Inferior parietal cortex (tissue), 1 donor: ENCODE data around the gene PDXDC1.
"Not testable (repeated sequence)": the region's sequence is repeated elsewhere in the genome, so short reads cannot be mapped to it uniquely, and the experiment has no call there.

ENCODE experiments used
- DNase-seq: peaks from one replicate; pipeline ENCODE4 v3.0.0-alpha.2; 2016; ENCODE audit errors: extremely low spot score

PDXDC1 gene

DNA sequence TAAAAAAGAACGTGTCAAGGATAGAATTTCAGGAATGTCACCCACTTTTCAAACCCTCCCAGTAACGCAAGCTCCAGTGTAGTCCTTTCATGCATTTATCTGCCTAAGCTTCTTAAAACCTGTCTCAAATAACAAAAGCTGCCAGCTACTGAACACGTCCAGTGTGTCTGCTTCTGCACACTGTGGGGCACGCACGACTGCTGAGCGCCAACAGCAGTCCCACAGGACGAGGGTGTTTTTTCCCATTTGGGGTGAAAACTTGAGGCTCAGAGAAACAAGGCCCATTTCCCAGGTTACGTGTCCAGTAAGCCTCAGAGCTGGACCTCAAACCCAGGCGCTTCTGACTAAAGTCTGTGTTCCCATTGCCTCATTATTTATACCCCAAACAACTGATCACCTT is 63.9 kb downstream of the PDXDC1 start:
- no peak for DNase-seq

GRCh38 chr16:15041271-15042004 is 66.6 kb downstream of the PDXDC1 start:
- DNase-seq, result peak; percentile 61

GRCh38 chr16:15043344-15043743 is 68.5 kb downstream of the PDXDC1 start:
- no peak for DNase-seq

- DNase-seq, result no peak
Observed at GRCh38 chr16:15044286-15044685, 69.5 kb downstream of the PDXDC1 start.

DNA sequence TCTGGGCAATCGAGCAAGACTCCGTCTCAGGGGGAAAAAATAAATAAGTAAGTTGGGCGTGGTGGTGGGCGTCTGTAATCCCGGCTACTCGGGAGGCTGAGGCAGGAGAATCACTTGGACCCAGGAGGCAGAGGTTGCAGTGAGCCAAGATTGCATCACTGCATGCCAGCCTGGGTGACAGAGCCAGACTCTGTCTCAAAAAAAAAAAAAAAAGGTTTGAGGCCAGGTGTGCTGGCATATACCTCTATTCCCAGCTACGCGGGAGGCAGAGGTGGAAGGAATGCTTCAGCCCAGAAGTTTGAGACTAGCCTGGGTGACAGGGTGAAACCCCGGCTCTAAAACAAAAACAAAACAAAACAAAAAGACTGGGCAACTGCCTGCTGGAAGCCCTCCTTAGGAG is 70.4 kb downstream of the PDXDC1 start:
- DNase-seq, result not testable (repeated sequence)

DNA sequence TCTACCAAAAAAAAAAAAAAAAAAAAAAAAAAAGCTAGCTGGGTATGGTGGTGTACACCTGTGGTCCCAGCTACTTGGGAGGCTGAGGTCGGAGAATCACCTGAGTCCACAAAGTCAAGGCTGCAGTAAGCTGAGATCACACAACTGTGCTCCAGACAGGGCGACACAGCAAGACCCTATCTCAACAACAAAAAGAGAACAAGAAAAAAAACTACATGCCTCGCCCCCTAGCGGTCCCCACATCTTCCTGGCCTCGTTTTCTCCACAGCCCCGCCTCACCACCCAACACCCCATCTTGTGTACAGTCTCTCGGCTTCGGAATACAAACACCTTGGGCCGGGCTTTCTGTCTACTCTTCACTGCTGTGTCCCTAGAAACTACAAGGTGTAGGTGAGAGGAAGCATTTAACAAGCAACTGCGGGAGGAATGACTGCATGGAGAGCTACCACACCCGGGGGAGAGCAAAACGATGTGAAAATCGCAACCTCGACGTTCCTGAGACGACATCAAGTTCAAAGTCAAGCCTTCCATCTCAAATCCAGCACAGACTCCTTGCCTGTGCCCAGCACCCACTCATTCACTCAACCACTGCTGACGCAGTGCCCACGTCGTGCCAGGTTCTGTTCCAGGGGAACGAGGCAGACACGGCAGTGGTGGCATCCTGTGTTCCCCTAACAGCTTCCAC is 72.0 kb downstream of the PDXDC1 start:
- DNase-seq, result no peak

GRCh38 chr16:15049581-15050180 is 74.9 kb downstream of the PDXDC1 start:
- DNase-seq, result no peak

DNA sequence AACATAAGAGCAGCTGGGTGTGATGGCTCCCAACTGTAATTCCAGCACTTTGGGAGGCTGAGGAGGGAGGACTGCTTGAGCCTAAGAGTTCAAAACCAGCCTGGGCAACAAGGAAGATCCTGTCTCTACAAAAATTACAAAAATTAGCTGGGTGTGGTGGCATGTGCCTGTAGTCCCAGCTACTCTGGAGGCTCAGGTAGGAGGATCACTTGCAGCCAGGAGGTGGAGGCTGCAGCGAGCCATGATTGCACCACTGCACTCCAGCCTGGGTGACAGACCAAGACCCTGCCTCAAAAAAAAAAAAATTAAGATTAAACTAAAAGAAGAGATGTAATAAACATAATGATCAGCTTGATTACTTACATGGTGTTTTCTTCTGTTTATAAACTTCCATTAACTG is 75.6 kb downstream of the PDXDC1 start:
- not testable (repeated sequence) for DNase-seq

DNA sequence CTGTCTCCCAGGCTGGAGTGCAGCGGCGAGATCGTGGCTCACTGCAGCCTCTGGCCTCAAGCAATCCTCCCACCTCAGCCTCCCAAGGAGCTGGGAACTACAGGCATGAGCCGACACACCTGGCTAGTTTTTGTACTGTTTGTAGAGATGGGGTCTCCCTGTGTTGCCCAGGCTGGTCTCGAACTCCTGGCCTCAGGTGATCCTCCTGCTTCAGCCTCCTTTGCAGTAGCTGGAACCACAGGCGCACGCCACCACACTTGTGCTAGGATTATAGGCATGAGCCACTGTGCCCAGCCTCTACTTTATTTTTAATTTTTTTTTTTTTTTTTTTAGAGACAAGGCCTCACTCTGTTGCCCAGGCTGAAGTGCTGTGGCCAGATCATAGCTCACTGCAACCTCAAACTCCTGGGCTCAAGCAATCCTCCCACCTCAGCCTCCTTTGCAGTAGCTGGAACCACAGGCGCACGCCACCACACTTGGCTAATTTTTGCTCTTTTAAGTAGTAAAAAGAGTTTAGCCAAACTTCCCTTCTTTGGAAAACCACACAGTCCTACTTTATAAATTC is 76.6 kb downstream of the PDXDC1 start:
- DNase-seq, result no peak

DNA sequence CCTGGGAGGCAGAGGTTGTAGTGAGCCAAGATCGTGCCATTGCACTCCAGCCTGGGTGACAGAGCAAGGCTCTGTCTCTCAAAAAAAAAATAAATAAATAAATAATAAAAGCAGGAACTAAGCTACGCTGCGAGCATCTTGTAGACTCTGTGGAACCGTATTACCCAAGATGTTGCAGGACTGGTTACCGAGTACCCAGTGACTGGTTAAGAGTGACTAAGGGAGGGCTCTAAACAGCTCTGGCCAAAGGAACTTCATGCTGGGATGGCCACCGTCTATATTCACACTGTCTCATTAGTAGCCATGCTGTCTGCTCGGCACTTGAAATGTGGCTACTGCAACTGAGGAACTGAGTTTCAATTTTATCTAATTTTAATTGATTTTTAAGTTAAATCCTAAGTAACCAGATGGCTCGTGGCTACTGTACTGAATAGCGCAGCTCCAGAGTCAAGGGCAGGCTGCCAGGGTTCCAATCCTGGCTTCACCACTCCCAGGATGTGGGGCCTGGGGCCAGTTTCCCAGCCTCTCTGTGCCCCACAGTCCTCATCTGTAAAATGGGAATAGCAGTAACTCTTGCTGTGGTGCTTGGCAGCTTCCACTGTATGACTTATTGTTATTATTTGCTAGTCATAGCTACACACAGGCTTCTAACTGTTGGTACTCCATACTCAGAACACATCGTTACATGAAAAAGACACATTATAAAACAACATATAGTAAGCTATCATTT is 78.1 kb downstream of the PDXDC1 start:
- no peak for DNase-seq

DNA sequence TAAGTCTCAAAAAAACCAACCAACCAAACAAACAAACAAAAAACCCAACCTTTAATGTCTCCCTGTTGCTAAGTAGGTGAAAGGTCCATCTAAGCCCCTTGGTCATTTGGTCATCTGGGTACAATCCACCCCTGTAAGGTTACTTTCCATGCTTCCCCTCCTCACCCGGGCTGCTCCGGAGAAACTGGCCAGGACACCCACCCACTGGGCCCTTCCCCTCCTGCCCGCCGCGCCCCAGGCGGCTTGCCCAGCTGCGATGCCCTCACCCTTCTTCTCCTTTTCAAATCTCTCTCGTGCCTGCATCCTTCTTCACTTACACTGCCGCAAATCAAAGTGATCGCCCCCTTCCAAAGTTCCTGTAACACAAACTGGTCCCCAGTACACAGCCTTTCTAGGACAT is 79.1 kb downstream of the PDXDC1 start:
- DNase-seq, result no peak

DNA sequence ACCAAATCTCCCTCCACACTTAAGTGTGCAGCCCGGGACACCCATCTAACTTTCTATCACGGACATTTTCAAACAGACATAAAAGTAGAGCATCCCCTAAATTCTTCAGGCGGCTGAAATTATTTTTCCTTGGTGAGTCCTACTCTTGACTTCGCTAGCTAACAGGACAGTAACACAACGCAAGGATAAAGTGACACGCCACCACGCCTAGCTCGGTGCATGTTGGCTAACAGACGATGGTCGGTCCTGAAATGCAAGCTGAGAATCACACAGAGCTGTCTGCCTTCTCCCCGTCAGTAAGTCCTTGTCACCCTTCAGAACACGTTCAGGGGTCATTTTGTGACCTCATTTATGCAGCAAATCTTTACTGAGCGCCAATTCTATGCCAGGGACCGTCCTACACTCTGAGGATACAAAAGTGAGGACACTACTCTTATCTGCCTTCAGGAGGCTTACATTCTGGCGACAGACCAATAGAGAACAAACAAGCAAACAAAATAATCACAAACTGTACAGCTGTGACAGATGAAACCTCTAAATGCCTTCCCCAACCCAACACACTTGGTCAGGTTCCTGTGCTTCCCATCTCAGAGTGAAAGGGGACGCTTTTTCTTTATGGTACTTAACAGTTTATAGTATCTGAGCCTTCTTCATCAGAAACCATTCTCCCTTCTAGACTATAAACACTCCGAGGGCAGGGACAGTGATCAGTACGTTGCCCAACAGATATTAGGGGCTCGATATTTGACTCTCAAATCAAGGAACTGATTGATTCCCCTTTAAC is 79.7 kb downstream of the PDXDC1 start:
- DNase-seq, result no peak

- DNase-seq, result no peak
Observed at GRCh38 chr16:15055141-15056053, 80.6 kb downstream of the PDXDC1 start.

DNA sequence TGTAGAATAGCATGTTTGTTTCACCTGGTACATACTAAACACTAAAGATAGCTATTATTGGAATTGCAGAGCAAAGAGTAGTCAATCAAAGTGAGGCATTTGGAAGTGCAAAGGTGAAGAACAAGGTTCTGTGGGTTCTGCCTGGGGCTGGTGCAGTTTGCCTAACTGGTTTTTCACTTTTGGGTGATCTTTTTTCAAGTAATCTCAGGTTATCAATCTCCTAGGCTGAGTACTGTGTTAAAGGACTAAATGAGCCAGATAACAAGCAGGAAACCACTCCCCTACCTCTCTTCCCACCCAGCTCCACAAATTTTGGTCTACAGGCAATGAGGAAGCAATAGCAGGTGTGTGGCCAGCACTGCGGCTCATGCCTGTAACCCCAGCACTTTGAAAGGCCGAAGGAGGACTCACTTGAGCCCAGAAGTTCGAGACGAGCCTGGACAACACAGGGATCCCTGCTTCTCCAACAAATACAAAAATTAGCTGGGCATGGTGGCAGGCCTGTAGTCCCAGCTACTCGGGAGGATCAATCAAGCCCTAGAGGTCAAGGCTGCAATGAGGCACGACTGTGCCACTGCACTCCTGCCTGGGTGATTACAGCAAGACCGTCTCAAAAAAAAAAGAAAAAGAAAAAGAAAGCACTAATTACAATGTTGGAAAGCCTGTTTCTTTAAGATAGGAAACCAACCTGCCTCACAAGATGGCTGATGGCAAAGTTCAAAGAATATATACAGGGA is 83.0 kb downstream of the PDXDC1 start:
- DNase-seq, result no peak

GRCh38 chr16:15059324-15059723 is 84.5 kb downstream of the PDXDC1 start:
- DNase-seq, result no peak

GRCh38 chr16:15062085-15062810 is 87.4 kb downstream of the PDXDC1 start:
- not testable (repeated sequence) for DNase-seq

GRCh38 chr16:15065961-15066360 is 91.1 kb downstream of the PDXDC1 start:
- DNase-seq, result not testable (repeated sequence)

GRCh38 chr16:15066690-15067089 is 91.9 kb downstream of the PDXDC1 start:
- not testable (repeated sequence) for DNase-seq

- not testable (repeated sequence) for DNase-seq
Observed at GRCh38 chr16:15071013-15071412, 96.2 kb downstream of the PDXDC1 start.
